ENCODE results near the gene PPP1R3F.
"Not testable (repeated sequence)": the region's sequence is repeated elsewhere in the genome, so short reads cannot be mapped to it uniquely, and the experiment has no call there.

PPP1R3F gene

GRCh38 chrX:49308604-49309269 is 39.1 kb downstream of the PPP1R3F start:
- DNase-seq (ENCODE audit: low spot score) = no peak
- in situ Hi-C loops (cut with MboI; ENCODE audit: low pct_unique_long_range_greater_than_20kb, low sequenced_read_pairs, unreplicated experiment) = no loop called here
- TF ChIP-seq, protein P1, sequence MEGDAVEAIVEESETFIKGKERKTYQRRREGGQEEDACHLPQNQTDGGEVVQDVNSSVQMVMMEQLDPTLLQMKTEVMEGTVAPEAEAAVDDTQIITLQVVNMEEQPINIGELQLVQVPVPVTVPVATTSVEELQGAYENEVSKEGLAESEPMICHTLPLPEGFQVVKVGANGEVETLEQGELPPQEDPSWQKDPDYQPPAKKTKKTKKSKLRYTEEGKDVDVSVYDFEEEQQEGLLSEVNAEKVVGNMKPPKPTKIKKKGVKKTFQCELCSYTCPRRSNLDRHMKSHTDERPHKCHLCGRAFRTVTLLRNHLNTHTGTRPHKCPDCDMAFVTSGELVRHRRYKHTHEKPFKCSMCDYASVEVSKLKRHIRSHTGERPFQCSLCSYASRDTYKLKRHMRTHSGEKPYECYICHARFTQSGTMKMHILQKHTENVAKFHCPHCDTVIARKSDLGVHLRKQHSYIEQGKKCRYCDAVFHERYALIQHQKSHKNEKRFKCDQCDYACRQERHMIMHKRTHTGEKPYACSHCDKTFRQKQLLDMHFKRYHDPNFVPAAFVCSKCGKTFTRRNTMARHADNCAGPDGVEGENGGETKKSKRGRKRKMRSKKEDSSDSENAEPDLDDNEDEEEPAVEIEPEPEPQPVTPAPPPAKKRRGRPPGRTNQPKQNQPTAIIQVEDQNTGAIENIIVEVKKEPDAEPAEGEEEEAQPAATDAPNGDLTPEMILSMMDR (IDR thresholded peaks at IDR 0.05; ENCODE audit: extremely low read depth, insufficient read depth, missing control alignments) = no peak

DNA sequence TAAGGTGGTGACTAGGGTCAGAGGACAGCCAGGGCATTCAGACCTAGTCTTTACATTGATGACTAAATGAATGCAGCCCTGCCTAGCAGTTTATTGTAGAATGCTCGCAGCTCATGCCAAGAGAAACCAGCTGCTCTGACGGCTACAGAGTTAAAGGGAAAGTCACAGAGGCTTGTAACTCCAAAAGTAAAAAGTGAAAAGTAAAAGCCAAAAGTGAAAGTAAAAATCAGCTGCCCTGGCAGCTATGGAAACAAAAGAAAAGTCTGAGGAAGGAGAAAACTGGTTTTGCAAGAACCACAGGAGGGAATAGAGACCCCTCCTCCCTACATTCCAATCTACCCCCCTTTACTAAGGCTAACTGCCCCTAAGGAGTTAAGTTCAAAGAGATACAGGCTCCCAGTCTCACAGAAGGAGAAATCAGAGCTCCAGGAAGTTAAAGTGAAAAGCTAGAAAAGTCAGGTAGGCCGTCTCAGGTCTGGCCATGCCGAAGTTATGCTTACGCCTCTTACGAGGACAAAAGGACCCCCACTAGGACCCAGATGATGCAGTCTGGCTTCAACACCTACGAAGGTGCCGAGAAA is 39.9 kb downstream of the PPP1R3F start:
- DNase-seq (ENCODE audit: low spot score) = no peak
- TF ChIP-seq, protein P1 (IDR thresholded peaks at IDR 0.05; ENCODE audit: extremely low read depth, insufficient read depth, missing control alignments) = no peak
- in situ Hi-C loops (cut with MboI; ENCODE audit: low pct_unique_long_range_greater_than_20kb, low sequenced_read_pairs, unreplicated experiment) = no loop called here

DNA sequence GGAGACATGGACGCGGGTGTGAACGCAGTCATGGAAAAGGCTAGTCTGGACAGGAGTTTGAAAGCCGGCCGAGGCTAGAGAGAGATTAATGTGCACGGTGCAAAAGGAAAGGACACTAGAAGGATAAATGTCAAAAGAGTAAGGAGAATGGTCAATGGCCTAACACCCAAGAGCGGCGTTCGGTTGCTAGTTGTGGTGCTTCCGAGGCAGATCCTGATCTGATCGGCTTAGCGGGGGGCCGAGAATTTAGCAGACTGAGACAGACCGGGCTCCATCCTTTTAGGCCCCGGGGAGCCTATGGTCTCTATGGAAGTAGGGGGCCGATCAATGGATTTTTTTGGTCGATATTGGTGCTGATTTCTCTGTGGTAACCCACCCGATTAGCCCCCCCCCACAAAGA is 40.8 kb downstream of the PPP1R3F start:
- no peak for DNase-seq (ENCODE audit: low spot score)
- in situ Hi-C loops (cut with MboI; ENCODE audit: low pct_unique_long_range_greater_than_20kb, low sequenced_read_pairs, unreplicated experiment) = no loop called here
- TF ChIP-seq, protein P1 (IDR thresholded peaks at IDR 0.05; ENCODE audit: extremely low read depth, insufficient read depth, missing control alignments) = no peak

- TF ChIP-seq, protein P1 (IDR thresholded peaks at IDR 0.05; ENCODE audit: extremely low read depth, insufficient read depth, missing control alignments) = no peak
- in situ Hi-C loops (cut with MboI; ENCODE audit: low pct_unique_long_range_greater_than_20kb, low sequenced_read_pairs, unreplicated experiment) = no loop called here
- DNase-seq (ENCODE audit: low spot score) = no peak
Observed at GRCh38 chrX:49312176-49312575, 42.6 kb downstream of the PPP1R3F start.

- TF ChIP-seq, protein P1 (IDR thresholded peaks at IDR 0.05; ENCODE audit: extremely low read depth, insufficient read depth, missing control alignments) = no peak
- in situ Hi-C loops (cut with MboI; ENCODE audit: low pct_unique_long_range_greater_than_20kb, low sequenced_read_pairs, unreplicated experiment) = no loop called here
- DNase-seq (ENCODE audit: low spot score) = no peak
Observed at GRCh38 chrX:49316085-49316484, 46.5 kb downstream of the PPP1R3F start.

DNA sequence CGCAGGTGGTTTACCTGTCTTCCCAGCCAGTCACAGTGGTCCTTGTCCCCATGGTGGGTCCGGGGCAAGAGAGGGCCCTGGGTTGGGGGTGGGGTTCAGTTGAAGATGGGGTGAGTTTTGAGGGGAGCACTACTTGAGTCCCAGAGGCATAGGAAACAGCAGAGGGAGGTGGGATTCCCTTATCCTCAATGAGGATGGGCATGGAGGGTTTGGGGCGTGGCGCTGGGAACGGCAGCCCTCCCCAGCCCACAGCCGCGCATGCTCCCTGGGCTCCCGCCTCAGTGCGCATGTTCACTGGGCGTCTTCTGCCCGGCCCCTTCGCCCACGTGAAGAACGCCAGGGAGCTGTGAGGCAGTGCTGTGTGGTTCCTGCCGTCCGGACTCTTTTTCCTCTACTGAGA is 52.1 kb downstream of the PPP1R3F start, which contains the start of gene GAGE12J:
Gene GAGE12J (plus strand): TSS at position 301 of the 400 bp plus-strand sequence. CDS start 1,157 bp downstream, outside the sequence.
- DNase-seq (ENCODE audit: low spot score); in situ Hi-C loops (cut with MboI; ENCODE audit: low pct_unique_long_range_greater_than_20kb, low sequenced_read_pairs, unreplicated experiment): not testable (repeated sequence)

GRCh38 chrX:49322266-49322665 is 52.7 kb downstream of the PPP1R3F start:
- DNase-seq (ENCODE audit: low spot score); in situ Hi-C loops (cut with MboI; ENCODE audit: low pct_unique_long_range_greater_than_20kb, low sequenced_read_pairs, unreplicated experiment): not testable (repeated sequence)

DNA sequence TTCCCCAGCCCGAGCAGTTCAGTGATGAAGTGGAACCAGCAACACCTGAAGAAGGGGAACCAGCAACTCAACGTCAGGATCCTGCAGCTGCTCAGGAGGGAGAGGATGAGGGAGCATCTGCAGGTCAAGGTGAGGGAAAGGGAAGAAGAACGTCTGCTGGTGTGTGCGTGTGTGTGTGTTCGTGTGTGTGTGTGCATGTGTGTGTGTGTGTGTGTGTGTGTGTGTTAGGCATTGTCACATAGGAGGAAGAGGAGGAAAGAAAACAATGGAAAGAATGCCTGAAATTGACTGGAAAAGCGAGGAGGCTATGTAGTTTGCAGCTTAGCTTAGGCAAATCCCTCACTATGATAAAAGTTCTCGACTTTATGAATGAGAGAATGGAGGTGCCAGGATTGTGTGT is 54.1 kb downstream of the PPP1R3F start:
- in situ Hi-C loops (cut with MboI; ENCODE audit: low pct_unique_long_range_greater_than_20kb, low sequenced_read_pairs, unreplicated experiment); DNase-seq (ENCODE audit: low spot score): not testable (repeated sequence)

GRCh38 chrX:49330421-49330820 is 60.8 kb downstream of the PPP1R3F start:
- in situ Hi-C loops (cut with MboI; ENCODE audit: low pct_unique_long_range_greater_than_20kb, low sequenced_read_pairs, unreplicated experiment); DNase-seq (ENCODE audit: low spot score): not testable (repeated sequence)

GRCh38 chrX:49331282-49331681 is 61.7 kb downstream of the PPP1R3F start, which contains the start of gene GAGE13:
TSS of gene GAGE13 (plus strand) at chrX:49331582. CDS start at chrX:49332738, 1,156 bp downstream.
- in situ Hi-C loops (cut with MboI; ENCODE audit: low pct_unique_long_range_greater_than_20kb, low sequenced_read_pairs, unreplicated experiment); DNase-seq (ENCODE audit: low spot score): not testable (repeated sequence)

- in situ Hi-C loops (cut with MboI; ENCODE audit: low pct_unique_long_range_greater_than_20kb, low sequenced_read_pairs, unreplicated experiment); DNase-seq (ENCODE audit: low spot score): not testable (repeated sequence)
Observed at GRCh38 chrX:49331841-49332240, 62.2 kb downstream of the PPP1R3F start.
